Measurements from ENCODE around the gene FAM234B. TPM values are rescaled to one million over a fixed set of nuclear protein-coding genes. Genes with fewer than 3 reads are reported as not detected.
"Not testable (repeated sequence)": the region's sequence is repeated elsewhere in the genome, so short reads cannot be mapped to it uniquely, and the experiment has no call there.

FAM234B gene
- total RNA-seq, 2 donors from 2014 or later = 4.5 to 4.9 TPM

DNA sequence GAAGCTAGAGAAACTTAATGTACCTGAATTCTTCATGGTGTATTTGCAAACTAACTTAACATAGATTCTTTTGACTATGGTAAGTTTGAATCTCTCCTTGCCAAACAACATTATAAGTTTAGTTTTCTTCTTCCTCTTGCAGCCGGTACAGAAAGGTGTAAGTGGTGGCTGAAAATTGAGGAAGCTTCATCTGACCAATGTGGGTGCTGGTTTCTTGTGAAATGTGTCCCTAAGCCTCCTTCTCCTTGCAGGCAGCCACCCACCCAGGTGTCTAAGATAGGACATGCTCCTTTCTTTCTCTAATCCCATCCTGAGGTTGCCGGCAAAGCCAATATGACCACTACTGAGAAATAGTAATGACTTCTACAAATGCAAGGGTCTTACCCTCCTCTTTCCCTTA is 38.7 kb downstream of the FAM234B start:
- no peak for DNase-seq (ENCODE audit: low spot score)
- intact Hi-C loops (cut with DNase I) = no loop called here

DNA sequence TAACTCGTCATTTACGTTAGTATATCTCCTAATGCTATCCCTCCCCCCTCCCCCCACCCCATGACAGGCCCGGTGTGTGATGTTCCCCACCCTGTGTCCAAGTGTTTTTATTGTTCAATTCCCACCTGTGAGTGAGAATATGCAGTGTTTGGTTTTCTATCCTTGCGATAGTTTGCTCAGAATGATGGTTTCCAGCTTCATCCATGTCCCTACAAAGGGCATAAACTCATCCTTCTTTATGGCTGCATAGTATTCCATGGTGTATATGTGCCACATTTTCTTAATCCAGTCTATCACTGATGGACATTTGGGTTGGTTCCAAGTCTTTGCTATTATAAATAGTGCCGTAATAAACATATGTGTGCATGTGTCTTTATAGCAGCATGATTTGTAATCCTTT is 39.5 kb downstream of the FAM234B start:
- intact Hi-C loops (cut with DNase I); DNase-seq (ENCODE audit: low spot score): not testable (repeated sequence)

DNA sequence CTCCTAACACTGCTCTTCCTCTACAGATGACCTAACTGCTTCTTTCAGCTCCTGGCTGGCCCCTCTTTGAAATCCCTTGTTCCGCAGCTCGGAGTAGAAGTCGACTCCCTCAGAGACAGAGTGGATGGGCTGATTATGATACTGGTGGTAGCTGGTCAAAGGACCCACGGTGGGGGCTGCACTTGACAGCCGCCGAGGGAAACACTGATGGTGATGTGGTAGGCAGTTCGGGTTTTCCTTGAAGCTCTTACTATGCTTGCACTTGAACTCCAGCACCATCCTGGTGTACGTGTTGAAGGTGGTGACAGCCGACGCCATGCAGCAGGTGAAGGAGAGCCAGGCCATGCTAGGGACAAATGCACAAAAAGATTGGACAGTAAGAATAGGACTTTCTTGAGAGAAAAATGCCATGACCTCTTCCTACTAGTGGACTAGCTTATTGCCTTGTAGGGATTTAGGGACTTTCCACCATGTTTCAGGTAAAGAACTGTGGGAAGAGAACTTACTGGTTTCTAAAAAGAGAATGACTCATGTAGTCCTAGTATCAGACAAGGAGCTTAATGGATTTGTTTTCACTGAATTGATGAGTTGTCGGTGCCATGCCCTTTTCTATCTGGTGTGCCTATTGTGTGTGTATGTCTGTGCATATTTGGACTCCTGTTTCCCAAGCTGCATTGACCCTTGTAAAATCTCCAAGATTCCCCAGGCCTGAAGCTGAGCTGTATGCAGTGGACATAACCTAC is 40.9 kb downstream of the FAM234B start:
- no peak for DNase-seq (ENCODE audit: low spot score)
- intact Hi-C loops (cut with DNase I) = no loop called here

DNA sequence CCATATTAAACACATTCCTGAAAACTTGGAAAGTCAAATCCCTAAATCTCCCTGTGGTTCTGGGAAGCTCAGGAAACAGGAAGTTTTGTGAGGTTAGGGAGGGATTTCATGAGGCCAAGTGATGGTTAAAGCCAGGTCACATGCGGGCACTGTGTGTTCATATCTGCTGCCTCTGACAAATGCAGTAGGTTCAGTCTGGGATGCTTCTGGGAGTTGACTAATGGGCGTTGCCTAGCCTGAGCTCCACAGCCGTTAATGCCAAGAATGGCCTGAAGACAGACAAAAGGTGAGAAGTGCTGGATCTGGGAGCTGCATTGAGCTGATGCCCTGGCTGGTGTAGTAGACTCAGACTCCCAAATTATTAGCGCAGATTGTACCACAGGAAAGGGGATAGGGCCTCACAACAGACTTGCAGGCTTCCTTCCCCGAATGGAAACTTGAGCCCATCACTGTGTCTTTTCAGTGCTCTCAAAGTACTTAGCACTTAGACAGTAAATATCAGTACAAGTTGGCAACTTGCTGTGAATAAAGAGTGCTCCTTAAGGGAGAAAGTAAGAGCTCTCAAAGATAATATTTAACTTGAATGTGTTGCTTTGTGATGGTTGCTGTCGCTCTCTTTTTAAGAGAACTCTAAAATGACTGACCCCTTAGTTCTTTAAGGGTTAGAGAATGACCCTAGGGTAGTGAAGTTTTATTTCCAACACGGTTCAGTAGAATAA is 41.9 kb downstream of the FAM234B start:
- DNase-seq (ENCODE audit: low spot score) = no peak
- intact Hi-C loops (cut with DNase I) = no loop called here

DNA sequence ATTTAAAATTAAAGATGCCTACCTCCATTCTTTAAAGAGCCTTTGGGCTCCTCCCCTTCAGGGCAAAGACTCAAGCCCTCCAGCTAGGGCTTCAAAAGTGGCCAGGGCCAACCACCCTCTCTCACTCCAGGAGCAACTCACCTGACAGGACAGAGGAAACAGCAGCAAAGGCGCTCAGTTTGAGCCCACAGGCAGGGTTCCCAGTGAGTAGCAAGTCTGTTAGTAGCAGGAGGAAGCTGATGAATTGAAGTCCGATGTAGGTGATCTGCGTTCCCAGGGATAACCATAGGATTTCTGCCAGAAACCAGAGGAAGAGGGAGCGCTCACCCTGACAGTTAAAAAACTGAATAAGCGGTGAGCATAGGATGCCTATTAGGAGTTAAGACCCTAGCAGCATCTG is 43.6 kb downstream of the FAM234B start:
- DNase-seq (ENCODE audit: low spot score) = no peak
- intact Hi-C loops (cut with DNase I) = no loop called here

DNA sequence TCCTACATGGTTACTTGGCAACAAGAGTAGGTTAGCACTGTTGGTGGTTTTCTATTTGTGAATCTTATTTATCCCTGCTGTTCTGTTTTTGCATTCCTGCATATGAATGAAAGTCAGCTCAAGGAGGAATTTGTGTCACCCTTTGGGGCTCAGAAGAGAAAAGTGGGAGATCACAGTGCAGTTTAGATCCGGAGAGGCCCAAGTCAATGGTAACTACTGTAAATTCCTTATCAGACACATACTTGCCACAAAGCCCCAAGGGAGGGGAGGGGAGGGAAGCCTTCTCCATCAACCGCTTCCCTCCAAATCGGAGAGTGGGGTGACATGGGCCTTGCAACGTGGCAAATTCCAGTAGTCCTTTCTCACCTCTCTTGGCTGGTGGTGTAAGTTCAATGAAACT is 44.3 kb downstream of the FAM234B start:
- intact Hi-C loops (cut with DNase I) = no loop called here
- no peak for DNase-seq (ENCODE audit: low spot score)

DNA sequence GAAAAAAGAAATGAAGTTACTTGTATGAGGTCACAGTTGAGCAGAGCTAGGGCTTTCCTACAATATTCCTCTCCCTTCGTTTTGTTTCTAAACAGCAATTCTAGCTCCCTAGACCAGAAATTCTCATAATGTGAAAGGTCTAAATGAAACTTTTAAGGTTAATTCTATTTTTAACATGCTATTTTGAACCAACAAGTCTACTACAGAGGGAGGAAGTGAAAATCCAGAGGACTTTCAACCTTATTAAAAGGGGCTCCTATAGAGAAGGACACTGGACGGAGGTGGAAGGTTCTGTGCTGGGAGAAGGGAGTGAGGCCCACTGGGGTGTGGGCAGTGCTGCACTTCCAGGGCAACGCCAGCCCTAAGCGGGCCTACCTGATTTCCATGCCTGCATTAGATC is 45.9 kb downstream of the FAM234B start:
- DNase-seq (ENCODE audit: low spot score) = no peak
- intact Hi-C loops (cut with DNase I) = no loop called here

DNA sequence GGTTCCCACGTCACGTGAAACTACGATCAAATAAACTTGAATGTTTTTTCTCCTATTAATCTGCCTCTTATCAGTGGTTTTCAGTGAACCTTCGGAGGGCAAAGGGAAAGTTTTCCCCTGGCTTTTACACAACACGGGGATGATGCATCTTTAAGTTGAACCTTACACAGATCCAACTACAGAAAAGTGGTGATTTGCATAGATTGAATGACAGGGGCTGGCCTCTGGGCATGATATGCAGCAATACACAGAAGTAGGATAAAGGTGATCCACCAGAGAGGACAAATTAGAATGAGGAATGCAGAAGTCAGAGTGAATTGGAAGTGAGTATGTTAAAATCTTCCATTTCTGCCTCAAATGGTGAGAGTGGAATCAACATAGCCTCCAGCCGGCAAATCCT is 47.7 kb downstream of the FAM234B start:
- no peak for DNase-seq (ENCODE audit: low spot score)
- intact Hi-C loops (cut with DNase I) = no loop called here

DNA sequence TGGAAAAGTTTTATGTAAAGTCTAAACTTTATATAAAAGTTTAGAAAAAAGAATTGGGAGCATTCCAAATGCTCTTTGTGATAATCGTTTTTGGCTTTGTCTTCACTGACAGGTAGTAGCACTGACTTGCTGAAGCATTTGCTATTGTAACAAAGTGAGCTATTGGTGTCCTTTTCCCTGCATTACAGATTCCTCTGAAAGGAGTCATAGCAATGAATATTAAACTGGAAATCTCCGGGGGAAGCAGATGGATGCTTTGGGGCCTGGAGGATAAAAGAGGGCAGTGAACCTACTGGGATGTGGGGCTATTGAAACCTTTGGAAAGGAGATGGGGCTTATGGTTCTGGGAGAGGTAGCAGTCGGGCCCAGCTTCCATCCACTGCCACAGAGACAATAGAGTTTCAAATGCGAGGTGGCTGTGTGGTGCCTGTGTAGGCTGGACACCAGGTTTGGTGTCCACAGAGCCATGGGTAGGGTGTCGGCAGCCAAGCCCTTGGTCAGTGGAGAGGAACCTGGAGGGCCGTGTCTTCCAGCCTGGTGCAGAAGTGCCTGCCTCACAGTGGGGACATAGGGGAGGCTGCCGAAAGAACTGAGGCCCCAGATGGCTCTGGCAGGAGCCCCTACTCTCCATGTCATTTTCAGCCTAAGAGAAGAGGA is 49.1 kb downstream of the FAM234B start:
- no peak for DNase-seq (ENCODE audit: low spot score)
- intact Hi-C loops (cut with DNase I) = no loop called here

DNA sequence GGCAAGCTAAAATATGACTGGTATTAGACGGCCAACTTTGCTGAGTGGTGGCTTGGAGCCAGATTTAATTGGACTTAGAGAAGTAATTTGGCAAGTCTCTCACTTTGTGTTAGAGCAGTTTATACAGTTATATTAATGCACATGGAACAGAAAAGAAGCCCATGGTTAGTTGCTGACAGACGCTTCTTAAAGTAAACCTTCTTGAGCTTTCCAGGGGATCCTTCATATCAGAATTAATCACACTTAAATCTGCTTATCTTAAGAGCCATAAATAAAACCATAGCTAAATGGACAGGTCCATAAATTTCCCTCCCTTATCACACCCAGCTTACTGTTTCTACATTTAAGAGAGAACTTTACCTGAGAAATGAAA is 49.7 kb downstream of the FAM234B start:
- DNase-seq (ENCODE audit: low spot score) = no peak
- intact Hi-C loops (cut with DNase I) = no loop called here

DNA sequence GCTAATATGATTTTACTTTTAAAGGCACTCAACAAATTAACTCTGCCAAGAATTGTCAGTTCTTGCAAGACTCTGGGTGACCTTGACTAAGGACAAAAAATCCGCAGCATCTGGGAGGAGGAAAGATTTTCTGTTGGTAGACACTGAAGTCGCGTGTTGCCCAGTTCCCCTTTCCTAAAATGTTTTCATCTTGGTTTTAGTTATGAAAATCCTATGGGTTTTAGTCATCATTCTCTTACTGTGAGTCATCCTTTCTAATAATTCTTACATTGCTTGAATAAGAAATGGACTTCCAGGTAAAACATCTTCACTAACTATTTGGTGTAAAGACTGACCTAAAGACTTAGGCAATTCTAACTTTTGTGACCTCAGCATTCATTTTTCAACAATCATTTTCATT is 50.2 kb downstream of the FAM234B start:
- no peak for DNase-seq (ENCODE audit: low spot score)
- intact Hi-C loops (cut with DNase I) = no loop called here

DNA sequence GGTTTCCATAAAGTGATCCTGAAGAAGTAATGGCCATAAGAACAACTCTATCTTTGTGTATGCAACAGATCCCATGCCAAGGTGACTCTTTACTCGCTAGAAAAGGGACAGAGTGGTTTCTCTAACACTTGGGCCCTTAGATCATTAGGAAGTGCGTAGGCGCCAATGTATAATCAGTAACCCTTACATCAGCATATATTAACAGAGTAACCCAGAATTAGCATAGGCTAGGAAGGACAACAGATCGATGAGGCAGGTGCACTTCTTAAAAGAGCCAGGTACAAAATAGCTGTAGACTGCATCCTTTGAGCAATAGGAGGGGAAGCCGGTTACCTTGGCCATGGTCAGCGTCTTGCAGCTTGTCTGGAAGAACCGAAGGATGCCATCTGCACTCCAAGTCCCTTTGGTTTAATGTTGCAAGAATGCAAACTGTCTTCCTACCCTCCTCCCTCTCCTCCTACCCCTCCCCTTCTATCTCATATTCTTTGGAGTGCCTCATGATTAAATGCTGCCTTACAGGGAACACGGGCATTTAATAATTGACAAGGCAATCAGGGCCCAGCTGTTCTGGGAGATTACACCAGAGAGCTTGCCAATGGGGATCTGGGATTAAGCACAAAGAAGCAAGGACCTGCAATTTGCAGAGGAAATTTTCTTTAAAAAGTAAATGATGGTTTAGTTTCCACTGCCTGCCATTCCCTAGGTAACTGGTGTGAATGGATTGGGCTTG is 51.2 kb downstream of the FAM234B start:
- no peak for DNase-seq (ENCODE audit: low spot score)
- intact Hi-C loops (cut with DNase I) = loop anchor here (5.0 kb wide), 1 partner anchor 107 kb away; no protein-coding TSS in a partner anchor

DNA sequence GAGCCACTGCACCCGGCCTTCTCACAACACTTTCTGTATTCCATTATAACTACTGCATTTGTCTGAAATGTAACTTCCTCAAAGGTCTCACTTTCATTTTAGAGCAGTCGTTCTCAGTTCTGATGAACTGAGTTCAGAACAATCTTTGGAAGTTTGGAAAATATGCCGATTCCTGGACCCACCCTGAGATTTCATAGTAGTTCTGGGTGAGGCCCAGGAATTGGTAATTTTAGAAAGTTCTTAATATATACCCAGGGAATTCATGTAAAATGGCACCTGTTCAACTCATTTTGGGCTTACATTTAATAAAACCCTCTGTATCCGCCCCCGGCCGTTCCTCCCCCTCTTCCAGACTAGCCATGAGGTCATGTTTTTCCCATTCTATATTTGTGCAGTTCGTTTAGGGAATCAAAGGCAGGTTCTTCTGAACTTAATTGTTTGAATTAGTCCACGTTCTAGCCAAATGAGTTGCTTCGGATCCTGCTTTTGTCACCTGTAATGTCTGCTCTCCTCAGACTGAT is 53.4 kb downstream of the FAM234B start:
- no peak for DNase-seq (ENCODE audit: low spot score)
- intact Hi-C loops (cut with DNase I) = loop anchor here (5.0 kb wide), 1 partner anchor 105 kb away; no protein-coding TSS in a partner anchor

DNA sequence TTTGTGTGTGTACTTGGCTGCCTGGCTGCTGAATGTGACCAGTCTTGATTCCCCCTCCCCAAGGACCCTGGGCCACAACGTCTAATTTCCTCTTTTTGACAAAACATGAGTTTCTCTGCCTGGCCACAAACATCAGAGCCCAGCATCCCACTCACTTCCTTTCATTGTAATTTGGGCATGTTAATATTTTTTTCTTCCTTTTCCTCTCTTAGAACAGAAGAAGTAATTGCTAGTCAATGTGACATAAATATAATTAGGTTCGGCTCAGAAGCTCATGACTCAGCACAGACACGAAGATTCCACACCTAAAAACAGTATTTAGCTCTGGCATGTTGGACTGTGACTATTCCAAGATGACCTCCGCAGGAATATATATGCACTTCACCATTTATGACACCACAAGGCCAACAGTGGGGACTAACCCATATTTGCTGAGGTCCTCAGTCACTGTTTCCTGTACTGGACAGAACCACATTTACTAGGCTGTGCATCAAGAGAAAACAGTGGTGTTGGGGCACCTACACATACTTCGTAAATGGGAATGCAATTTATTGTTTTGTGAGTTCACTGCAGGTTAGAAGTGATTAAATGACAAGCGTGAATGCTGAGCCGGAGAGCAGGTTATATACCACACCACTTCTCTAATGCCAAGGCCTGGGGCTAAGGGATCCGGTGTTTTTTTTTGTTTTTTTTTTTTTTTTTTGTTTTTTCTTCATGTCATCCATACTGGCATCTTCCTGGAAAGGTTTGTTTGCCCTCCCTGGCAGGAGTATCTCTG is 55.1 kb downstream of the FAM234B start:
- intact Hi-C loops (cut with DNase I) = loop anchor here (5.0 kb wide), 1 partner anchor 103 kb away; no protein-coding TSS in a partner anchor
- DNase-seq (ENCODE audit: low spot score) = no peak

DNA sequence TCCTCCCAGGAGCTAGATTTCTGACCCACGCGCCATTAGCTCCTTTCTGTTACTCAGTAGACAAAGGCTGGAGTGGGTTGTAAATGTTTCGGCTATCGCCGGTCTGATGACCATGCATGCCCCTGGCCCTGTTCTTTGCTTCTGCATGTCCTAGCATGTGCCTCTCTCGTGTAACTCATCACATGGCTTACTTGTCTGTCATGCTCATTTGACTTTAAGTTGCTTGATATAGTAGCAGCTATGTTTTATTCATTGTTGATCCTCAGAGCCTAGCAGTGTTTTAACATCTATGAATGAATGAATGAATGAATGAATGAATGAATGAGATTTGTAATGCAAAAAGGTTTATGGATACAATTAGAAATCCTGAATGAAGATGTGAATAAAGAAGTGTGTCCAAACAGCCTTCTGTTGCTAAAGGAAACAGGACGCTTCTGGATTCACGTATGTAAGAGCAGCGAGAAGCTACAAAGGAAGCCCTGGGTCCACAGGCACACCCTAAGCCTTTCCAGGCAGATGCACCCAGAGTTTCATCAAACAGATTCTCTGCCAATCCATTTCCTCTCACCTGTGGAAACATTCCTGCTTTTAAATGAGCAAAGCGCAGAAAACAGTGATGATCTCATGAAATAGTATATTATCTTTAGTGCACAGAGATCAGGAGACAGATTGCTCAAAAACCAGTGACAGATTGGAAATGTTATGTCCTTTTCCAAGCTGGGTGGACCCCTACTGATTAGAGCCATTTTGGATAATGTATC is 55.8 kb downstream of the FAM234B start:
- intact Hi-C loops (cut with DNase I) = loop anchor here (5.0 kb wide), 1 partner anchor 102 kb away; no protein-coding TSS in a partner anchor
- no peak for DNase-seq (ENCODE audit: low spot score)

DNA sequence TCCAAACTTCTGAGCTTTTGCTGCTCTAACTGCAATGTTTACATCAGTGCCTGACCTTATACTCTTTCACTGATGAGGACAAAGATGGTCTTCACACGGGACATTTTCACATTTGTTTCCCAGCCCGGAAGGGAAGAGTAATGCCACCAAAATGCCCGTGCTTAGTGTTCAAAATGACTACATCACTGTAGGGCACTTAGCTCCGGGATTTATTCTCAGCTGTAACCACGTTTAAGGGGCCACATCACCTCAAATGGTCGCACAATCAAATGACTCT is 56.4 kb downstream of the FAM234B start:
- intact Hi-C loops (cut with DNase I) = no loop called here
- no peak for DNase-seq (ENCODE audit: low spot score)

DNA sequence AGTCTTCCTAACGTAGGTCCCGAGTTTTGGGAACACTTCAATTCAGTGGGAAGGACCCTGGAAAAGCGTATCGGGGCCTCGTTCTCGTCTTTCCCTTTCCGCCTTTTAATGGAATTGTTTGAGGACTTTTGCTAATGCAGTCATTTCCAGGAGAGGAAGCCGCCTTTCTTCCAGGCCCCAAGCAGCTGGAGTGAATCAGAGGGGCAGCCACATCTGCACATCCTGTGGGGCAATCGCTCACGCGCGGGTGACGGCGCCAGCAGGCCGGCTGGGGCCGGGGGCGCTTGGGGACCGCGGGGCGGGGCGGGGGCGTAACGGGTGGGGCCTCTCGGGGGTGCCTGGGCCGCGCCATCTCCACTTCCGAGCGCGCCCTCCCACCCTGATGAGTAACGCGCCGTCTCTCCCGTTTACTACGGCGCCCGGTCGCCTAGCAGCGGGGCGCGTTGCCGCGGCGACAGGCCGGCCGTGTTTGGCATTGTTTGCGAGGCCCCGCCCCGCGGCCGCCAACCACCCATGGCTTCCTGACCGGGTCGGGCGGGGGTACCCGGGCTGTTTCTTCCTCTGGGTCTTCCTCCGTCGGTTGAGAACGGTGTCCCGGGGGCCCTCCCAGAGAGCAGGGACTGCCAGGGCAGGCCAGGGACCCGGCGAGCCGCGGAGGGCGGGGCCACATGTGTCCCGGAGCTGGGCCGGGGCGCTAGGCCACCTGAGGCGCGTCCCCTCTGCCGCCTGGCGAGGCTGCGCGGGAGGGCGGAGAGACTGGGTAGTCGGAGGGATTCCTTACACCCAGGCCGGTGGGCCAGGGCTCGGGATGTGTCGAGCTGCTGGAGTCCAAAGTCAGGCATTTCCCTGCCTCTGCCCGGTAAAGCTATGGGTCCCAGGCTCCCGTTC is 56.9 kb downstream of the FAM234B start:
- DNase-seq (ENCODE audit: low spot score) = peak; percentile 98
- intact Hi-C loops (cut with DNase I) = no loop called here

Data from posterior vena cava (tissue), 2 donors.